H9 (cell line): ENCODE results near the gene SLC22A3. TPM values are rescaled to one million over a fixed set of nuclear protein-coding genes. Genes with fewer than 3 reads are reported as not detected.

Source experiments
- DNase-seq: peaks from one replicate; pipeline ENCODE4 v3.0.0-alpha.2; 2017
- H2AFZ ChIP-seq: one replicate; pipeline ENCODE4 v1.6.1; 2013; ENCODE audit warnings: mild to moderate bottlenecking, low read length, control low read depth, moderate library complexity
- H2AK5ac ChIP-seq: 2 replicates; pipeline ENCODE4 v1.6.1; 2013; ENCODE audit warnings: low read length, control low read depth, mixed read lengths; ENCODE audit not compliant: insufficient read length
- H2BK120ac ChIP-seq: one replicate; pipeline ENCODE4 v1.6.1; 2013; ENCODE audit warnings: low read depth, mild to moderate bottlenecking, low read length, control low read depth, inconsistent platforms; ENCODE audit not compliant: poor library complexity, severe bottlenecking
- H2BK12ac ChIP-seq: 2 replicates; pipeline ENCODE4 v1.6.1; 2013; ENCODE audit warnings: low read length, control low read depth, mixed read lengths, low read depth; ENCODE audit not compliant: insufficient read length
- H2BK15ac ChIP-seq: 2 replicates; pipeline ENCODE4 v1.6.1; 2013; ENCODE audit warnings: low read depth, low read length, control low read depth
- H2BK20ac ChIP-seq: one replicate; pipeline ENCODE4 v1.6.1; 2013; ENCODE audit warnings: low read depth, mild to moderate bottlenecking, low read length, control low read depth, inconsistent platforms; ENCODE audit not compliant: poor library complexity, severe bottlenecking
- H2BK5ac ChIP-seq: 2 replicates; pipeline ENCODE4 v1.6.1; 2013; ENCODE audit warnings: low read length, control low read depth, mixed read lengths; ENCODE audit not compliant: insufficient read length
- H3K14ac ChIP-seq: 2 replicates; pipeline ENCODE4 v1.6.1; 2013; ENCODE audit warnings: low read length, control low read depth; ENCODE audit not compliant: insufficient read depth
- H3K18ac ChIP-seq: 2 replicates; pipeline ENCODE4 v1.6.1; 2013; ENCODE audit warnings: low read depth, mild to moderate bottlenecking, mixed read lengths, low read length, control low read depth; ENCODE audit not compliant: insufficient read length
- H3K23ac ChIP-seq: 2 replicates; pipeline ENCODE4 v1.6.1; 2013; ENCODE audit warnings: low read length, control low read depth, mixed read lengths, low read depth; ENCODE audit not compliant: insufficient read length
- H3K23me2 ChIP-seq: 2 replicates; pipeline ENCODE4 v1.6.1; 2013; ENCODE audit warnings: low read depth, mild to moderate bottlenecking, mixed read lengths, low read length, control low read depth; ENCODE audit not compliant: insufficient read length, poor library complexity, severe bottlenecking
- H3K27ac ChIP-seq: 2 replicates; pipeline ENCODE4 v1.5.1; 2013; ENCODE audit warnings: low read length, control low read depth, mixed read lengths, low read depth; ENCODE audit not compliant: insufficient read length
- H3K27me3 ChIP-seq: 2 replicates; pipeline ENCODE4 v1.6.1; 2013; ENCODE audit warnings: low read length, control low read depth, inconsistent platforms; ENCODE audit not compliant: insufficient read depth
- H3K4ac ChIP-seq: 2 replicates; pipeline ENCODE4 v1.6.1; 2013; ENCODE audit warnings: low read depth, mild to moderate bottlenecking, control low read depth, inconsistent platforms, low read length, moderate library complexity
- H3K4me1 ChIP-seq: 2 replicates; pipeline ENCODE4 v1.6.1; 2013; ENCODE audit warnings: low read length, control low read depth, inconsistent platforms; ENCODE audit not compliant: insufficient read depth
- H3K4me2 ChIP-seq: 2 replicates; pipeline ENCODE4 v1.6.1; 2013; ENCODE audit warnings: low read length, control low read depth, mixed read lengths; ENCODE audit not compliant: insufficient read length, insufficient read depth
- H3K56ac ChIP-seq: 2 replicates; pipeline ENCODE4 v1.6.1; 2013; ENCODE audit warnings: low read depth, mild to moderate bottlenecking, mixed read lengths, low read length, control low read depth; ENCODE audit not compliant: insufficient read length
- H3K79me1 ChIP-seq: 2 replicates; pipeline ENCODE4 v1.6.1; 2013; ENCODE audit warnings: low read depth, mild to moderate bottlenecking, moderate library complexity, low read length, control low read depth, inconsistent platforms; ENCODE audit not compliant: insufficient read depth, poor library complexity, severe bottlenecking
- H3K79me2 ChIP-seq: 2 replicates; pipeline ENCODE4 v1.6.1; 2013; ENCODE audit warnings: low read length, control low read depth, inconsistent platforms; ENCODE audit not compliant: insufficient read depth
- H3K9ac ChIP-seq: 2 replicates; pipeline ENCODE4 v1.6.1; 2013; ENCODE audit warnings: low read length, control low read depth, mixed read lengths; ENCODE audit not compliant: insufficient read length; ENCODE audit errors: extremely low read depth
- H3K9me3 ChIP-seq: one replicate; pipeline ENCODE4 v1.6.1; 2013; ENCODE audit warnings: low read depth, low read length, inconsistent platforms; ENCODE audit not compliant: control insufficient read depth
- H3T11ph ChIP-seq: one replicate; pipeline ENCODE4 v1.6.1; 2013; ENCODE audit warnings: mild to moderate bottlenecking, low read length, control low read depth, inconsistent platforms
- H4K20me1 ChIP-seq: one replicate; pipeline ENCODE4 v1.6.1; 2013; ENCODE audit not compliant: control insufficient read depth, insufficient read length, insufficient read depth
- H4K5ac ChIP-seq: 2 replicates; pipeline ENCODE4 v1.6.1; 2013; ENCODE audit warnings: low read depth, mild to moderate bottlenecking, mixed read lengths, low read length, control low read depth; ENCODE audit not compliant: insufficient read length
- H4K8ac ChIP-seq: replicated peaks from 2 replicates; pipeline ENCODE4 v1.6.1; 2013; ENCODE audit warnings: low read length, control low read depth, mixed read lengths, low read depth; ENCODE audit not compliant: insufficient read length
- H4K91ac ChIP-seq: 2 replicates; pipeline ENCODE4 v1.6.1; 2013; ENCODE audit warnings: low read depth, mild to moderate bottlenecking, moderate library complexity, mixed read lengths, low read length, control low read depth; ENCODE audit not compliant: insufficient read length
- H3K27ac Mint-ChIP-seq, 3 experiments: 2 replicates in 2 of 3; 3 replicates in 1 of 3; pipeline ENCODE4 v1.8.0; 2020 to 2021; ENCODE audit warnings: mixed read lengths in 3 of 3, mild to moderate bottlenecking in 1 of 3, moderate library complexity in 1 of 3
- H3K27me3 Mint-ChIP-seq: 2 replicates; pipeline ENCODE4 v1.8.0; 2021; ENCODE audit warnings: low read depth, mild to moderate bottlenecking, moderate library complexity, mixed read lengths
- H3K36me3 Mint-ChIP-seq, 3 experiments: 2 replicates in 2 of 3; 3 replicates in 1 of 3; pipeline ENCODE4 v1.8.0; 2020 to 2021; ENCODE audit warnings: low read depth in 3 of 3, mixed read lengths in 3 of 3; ENCODE audit not compliant: insufficient read depth in 1 of 3
- H3K4me1 Mint-ChIP-seq, 2 experiments: 2 replicates each; pipeline ENCODE4 v1.8.0; 2020; ENCODE audit warnings: mixed read lengths in 2 of 2
- H3K4me3 Mint-ChIP-seq, 2 experiments: 2 replicates in 1 of 2; 3 replicates in 1 of 2; pipeline ENCODE4 v1.8.0; 2020 to 2021; ENCODE audit warnings: mild to moderate bottlenecking in 2 of 2, mixed read lengths in 2 of 2, moderate library complexity in 1 of 2
- H3K9me3 Mint-ChIP-seq, 2 experiments: 2 replicates in 1 of 2; 3 replicates in 1 of 2; pipeline ENCODE4 v1.8.0; 2020; ENCODE audit warnings: mild to moderate bottlenecking in 2 of 2, mixed read lengths in 2 of 2, moderate library complexity in 1 of 2
- WGBS: extraction: QIAGEN DNeasy Blood & Tissue Kit; methylation state at CpG from one replicate; pipeline ENCODE4 v1.1.7; 2013; ENCODE audit warnings: missing lambda C conversion rate, low lambda C conversion rate, mixed read lengths; ENCODE audit not compliant: insufficient read length; ENCODE audit errors: extremely low coverage; 5-methylcytosine and 5-hydroxymethylcytosine counted together
- total RNA-seq: library from RNA; stranded (reverse); gene quantifications from 2 replicates; pipeline ENCODE4 v1.2.1, GENCODE V29; 2021
- TF ChIP-seq, protein P1 (sequence below): fragments of 200-600 bp; sonication (generic); conservative IDR thresholded peaks from 3 replicates; pipeline ENCODE4 v1.8.0; 2021; ENCODE audit warnings: antibody characterized with exemption, mild to moderate bottlenecking

SLC22A3 gene
- total RNA-seq, 1 experiment from 2014 or later: 2.7 TPM

DNA sequence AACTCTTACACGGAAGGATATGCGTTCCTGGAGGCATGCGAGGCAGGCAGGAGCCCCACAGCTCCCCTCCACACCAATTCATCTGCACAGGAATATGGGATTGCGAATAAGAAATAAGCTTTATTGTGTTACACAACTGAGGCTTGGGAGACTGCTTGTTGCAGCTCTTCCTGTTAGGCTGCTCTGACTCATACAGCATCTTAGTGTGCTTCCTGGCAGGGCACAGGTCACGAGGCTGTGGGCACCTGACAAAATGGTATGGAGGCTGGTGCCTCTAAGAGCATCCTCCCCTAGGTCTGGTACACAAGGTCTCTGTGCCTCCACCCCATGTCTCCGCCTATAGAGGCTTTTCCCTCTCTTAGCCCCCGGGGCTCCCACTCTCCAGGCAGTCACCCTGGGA lies 6.8 kb downstream of the SLC22A3 start:
- Histone ChIP-seq H3K9me3 (no peaks in the 10 kb centered on the region), H2BK12ac (no peak overlapping the region), H3K79me1 (no peaks in the 10 kb centered on the region), H2AFZ (no peak overlapping the region), H3K9ac (no peak overlapping the region), H3K23me2 (no peaks in the 10 kb centered on the region), H3K18ac (no peak overlapping the region), H3K23ac (no peak overlapping the region), H3K14ac (no peak overlapping the region; the same call in 1 of the 2 replicates), H2BK120ac (no peak overlapping the region), H3K4me1 (peaks cover 2% of the 10 kb centered on the region; the same call in 1 of the 2 replicates), H2BK20ac (no peak overlapping the region), H4K8ac (no peak overlapping the region), H3K27me3 (peaks cover 1% of the 10 kb centered on the region; the same call in 1 of the 2 replicates), H2AK5ac (no peak overlapping the region), H2BK15ac (no peak overlapping the region), H4K5ac (no peak overlapping the region), H4K91ac (no peak overlapping the region), H3K56ac (no peak overlapping the region), H4K20me1 (no peaks in the 10 kb centered on the region), H2BK5ac (no peak overlapping the region), H3K27ac (no peak overlapping the region), H3K4me2 (no peak overlapping the region), H3T11ph (no peak overlapping the region), H3K79me2 (no peaks in the 10 kb centered on the region), H3K4ac (no peak overlapping the region)
- DNase-seq: no peak
- Mint-ChIP-seq H3K36me3 (no peaks in the 10 kb centered on the region), H3K27ac (no peak overlapping the region), H3K4me1 (peaks cover 7 to 8% of the 10 kb centered on the region in 2 experiments), H3K4me3 (no peak overlapping the region), H3K9me3 (no peaks in the 10 kb centered on the region), H3K27me3 (peaks cover 15% of the 10 kb centered on the region)
- no CpG with 5 or more reads among the region's 7 CpGs for WGBS
- TF ChIP-seq, protein P1, sequence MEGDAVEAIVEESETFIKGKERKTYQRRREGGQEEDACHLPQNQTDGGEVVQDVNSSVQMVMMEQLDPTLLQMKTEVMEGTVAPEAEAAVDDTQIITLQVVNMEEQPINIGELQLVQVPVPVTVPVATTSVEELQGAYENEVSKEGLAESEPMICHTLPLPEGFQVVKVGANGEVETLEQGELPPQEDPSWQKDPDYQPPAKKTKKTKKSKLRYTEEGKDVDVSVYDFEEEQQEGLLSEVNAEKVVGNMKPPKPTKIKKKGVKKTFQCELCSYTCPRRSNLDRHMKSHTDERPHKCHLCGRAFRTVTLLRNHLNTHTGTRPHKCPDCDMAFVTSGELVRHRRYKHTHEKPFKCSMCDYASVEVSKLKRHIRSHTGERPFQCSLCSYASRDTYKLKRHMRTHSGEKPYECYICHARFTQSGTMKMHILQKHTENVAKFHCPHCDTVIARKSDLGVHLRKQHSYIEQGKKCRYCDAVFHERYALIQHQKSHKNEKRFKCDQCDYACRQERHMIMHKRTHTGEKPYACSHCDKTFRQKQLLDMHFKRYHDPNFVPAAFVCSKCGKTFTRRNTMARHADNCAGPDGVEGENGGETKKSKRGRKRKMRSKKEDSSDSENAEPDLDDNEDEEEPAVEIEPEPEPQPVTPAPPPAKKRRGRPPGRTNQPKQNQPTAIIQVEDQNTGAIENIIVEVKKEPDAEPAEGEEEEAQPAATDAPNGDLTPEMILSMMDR: no peak
